NB4 (cell line): Measurements from ENCODE around the gene MRC2.

Source experiments
- MAX ChIP-seq: IDR thresholded peaks from 2 replicates; pipeline ENCODE4 v1.6.1; 2011; ENCODE audit warnings: low read depth, low read length
- MYC ChIP-seq: IDR thresholded peaks from 2 replicates; pipeline ENCODE4 v1.6.1; 2011; ENCODE audit warnings: low read depth, low read length
- POLR2A ChIP-seq: IDR thresholded peaks from 2 replicates; pipeline ENCODE4 v1.6.1; 2011; ENCODE audit warnings: mild to moderate bottlenecking; ENCODE audit not compliant: insufficient read length; ENCODE audit errors: extremely low read depth
- TF ChIP-seq, protein P1 (sequence below): IDR thresholded peaks from one replicate; pipeline ENCODE4 v1.5.1; 2012; ENCODE audit warnings: low read depth, low read length

DNA sequence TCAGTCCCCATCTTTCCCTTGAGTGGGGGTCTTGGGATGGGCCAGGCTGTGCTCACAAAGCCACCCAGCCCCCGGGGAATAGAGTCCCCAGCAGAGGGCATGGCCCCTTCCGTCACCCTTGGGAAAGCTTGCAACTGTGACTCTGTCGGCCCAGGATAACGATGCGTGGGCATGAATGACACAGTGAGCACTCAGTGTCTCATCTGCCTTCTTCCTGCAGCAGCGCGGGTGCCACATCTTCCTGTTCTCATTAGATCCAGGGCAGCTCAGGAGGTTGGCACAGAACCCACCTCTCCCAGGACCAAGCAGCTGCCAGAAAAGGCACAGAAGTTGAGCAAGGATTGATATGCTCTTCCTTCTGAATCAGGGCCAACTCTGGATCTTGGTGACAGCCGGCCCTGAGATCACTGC is 84.7 kb downstream of the MRC2 start:
- TF ChIP-seq, protein P1, sequence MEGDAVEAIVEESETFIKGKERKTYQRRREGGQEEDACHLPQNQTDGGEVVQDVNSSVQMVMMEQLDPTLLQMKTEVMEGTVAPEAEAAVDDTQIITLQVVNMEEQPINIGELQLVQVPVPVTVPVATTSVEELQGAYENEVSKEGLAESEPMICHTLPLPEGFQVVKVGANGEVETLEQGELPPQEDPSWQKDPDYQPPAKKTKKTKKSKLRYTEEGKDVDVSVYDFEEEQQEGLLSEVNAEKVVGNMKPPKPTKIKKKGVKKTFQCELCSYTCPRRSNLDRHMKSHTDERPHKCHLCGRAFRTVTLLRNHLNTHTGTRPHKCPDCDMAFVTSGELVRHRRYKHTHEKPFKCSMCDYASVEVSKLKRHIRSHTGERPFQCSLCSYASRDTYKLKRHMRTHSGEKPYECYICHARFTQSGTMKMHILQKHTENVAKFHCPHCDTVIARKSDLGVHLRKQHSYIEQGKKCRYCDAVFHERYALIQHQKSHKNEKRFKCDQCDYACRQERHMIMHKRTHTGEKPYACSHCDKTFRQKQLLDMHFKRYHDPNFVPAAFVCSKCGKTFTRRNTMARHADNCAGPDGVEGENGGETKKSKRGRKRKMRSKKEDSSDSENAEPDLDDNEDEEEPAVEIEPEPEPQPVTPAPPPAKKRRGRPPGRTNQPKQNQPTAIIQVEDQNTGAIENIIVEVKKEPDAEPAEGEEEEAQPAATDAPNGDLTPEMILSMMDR: no peak
- no peak for TF ChIP-seq POLR2A
- no peak for TF ChIP-seq MAX
- no peak for TF ChIP-seq MYC
